Upper lobe of right lung (tissue), 1 donor: ENCODE results near the gene DYNC2LI1. TPM values are rescaled to one million over a fixed set of nuclear protein-coding genes. Genes with fewer than 3 reads are reported as not detected.

Experiments
- ATAC-seq: fragments of 200-7000 bp; cut with Tn5 transposase; one replicate; pipeline ENCODE4 v1.9.1; 2020; ENCODE audit warnings: mild to moderate bottlenecking, moderate library complexity
- DNase-seq: peaks from one replicate; pipeline ENCODE4 v3.0.0-alpha.2; 2020
- H3K27ac ChIP-seq: fragments of 200-600 bp; one replicate; pipeline ENCODE4 v1.8.0; 2022
- H3K27me3 ChIP-seq: fragments of 200-600 bp; one replicate; pipeline ENCODE4 v1.8.0; 2022; ENCODE audit warnings: mild to moderate bottlenecking
- H3K36me3 ChIP-seq: fragments of 200-600 bp; one replicate; pipeline ENCODE4 v1.8.0; 2022
- H3K4me1 ChIP-seq: fragments of 200-600 bp; one replicate; pipeline ENCODE4 v1.8.0; 2022
- H3K4me3 ChIP-seq: fragments of 200-600 bp; one replicate; pipeline ENCODE4 v1.8.0; 2022; ENCODE audit warnings: mild to moderate bottlenecking
- H3K9me3 ChIP-seq: fragments of 200-600 bp; one replicate; pipeline ENCODE4 v1.8.0; 2022
- CTCF ChIP-seq: fragments of 200-600 bp; IDR thresholded peaks from one replicate; pipeline ENCODE4 v1.8.0; 2022; ENCODE audit warnings: antibody characterized with exemption
- intact Hi-C: fragments of 100-400 bp; cut with DNase I; formaldehyde crosslinking; loops from one replicate; pipeline ENCODE4 v1.11.0; 2022
- total RNA-seq: library from RNA; stranded (reverse); fragmentation: NEBNext Ultra II Directional; extraction: Animal tissue kit (Norgen Biotek cat#: 25700); gene quantifications from one replicate; pipeline ENCODE4 v1.2.1, GENCODE V29; 2021
- donor health status: DM: no; HTN: yes; CAD: no; lungs with severe emphysema.

DYNC2LI1 gene
- total RNA-seq, 1 donor from 2014 or later, result 22.4 TPM

- ATAC-seq, result no peak
- intact Hi-C loops, result no loop called here
- no peak for DNase-seq
- Histone ChIP-seq H3K9me3 (no peaks in the 10 kb centered on the region), H3K4me3 (no peak overlapping the region), H3K27ac (no peak overlapping the region), H3K27me3 (no peaks in the 10 kb centered on the region), H3K36me3 (no peaks in the 10 kb centered on the region), H3K4me1 (no peaks in the 10 kb centered on the region)
- TF ChIP-seq CTCF, result no peak
These were observed 45.8 kb downstream of the DYNC2LI1 start for GRCh38 chr2:43819491-43820163.

- no peaks in the 10 kb centered on the region for H3K9me3 ChIP-seq
- intact Hi-C loops, result no loop called here
- H3K4me3 ChIP-seq, result no peak overlapping the region
- no peaks in the 10 kb centered on the region for H3K27me3 ChIP-seq
- ATAC-seq (no peak), DNase-seq (no peak)
- no peaks in the 10 kb centered on the region for H3K4me1 ChIP-seq
- H3K36me3 ChIP-seq, result no peaks in the 10 kb centered on the region
- TF ChIP-seq CTCF, result no peak
- H3K27ac ChIP-seq, result no peak overlapping the region
These were observed 49.0 kb downstream of the DYNC2LI1 start for GRCh38 chr2:43822839-43823238.

- Histone ChIP-seq H3K4me1 (no peaks in the 10 kb centered on the region), H3K27ac (no peak overlapping the region), H3K27me3 (no peaks in the 10 kb centered on the region), H3K36me3 (no peaks in the 10 kb centered on the region), H3K4me3 (no peak overlapping the region), H3K9me3 (no peaks in the 10 kb centered on the region)
- intact Hi-C loops, result no loop called here
- no peak for TF ChIP-seq CTCF
- ATAC-seq (no peak), DNase-seq (no peak)
These were observed 49.9 kb downstream of the DYNC2LI1 start for GRCh38 chr2:43823751-43824150.

GRCh38 chr2:43824512-43824911 lies 50.7 kb downstream of the DYNC2LI1 start:
- TF ChIP-seq CTCF, result no peak
- Histone ChIP-seq H3K36me3 (no peaks in the 10 kb centered on the region), H3K4me3 (no peak overlapping the region), H3K27me3 (no peaks in the 10 kb centered on the region), H3K9me3 (no peaks in the 10 kb centered on the region), H3K4me1 (no peaks in the 10 kb centered on the region), H3K27ac (no peak overlapping the region)
- DNase-seq (no peak), ATAC-seq (no peak)
- intact Hi-C loops, result no loop called here

GRCh38 chr2:43824951-43825493 lies 51.2 kb downstream of the DYNC2LI1 start:
- intact Hi-C loops, result no loop called here
- no peak for DNase-seq
- Histone ChIP-seq H3K4me3 (no peak overlapping the region), H3K4me1 (no peaks in the 10 kb centered on the region), H3K27ac (no peak overlapping the region), H3K27me3 (no peaks in the 10 kb centered on the region), H3K9me3 (no peaks in the 10 kb centered on the region), H3K36me3 (no peaks in the 10 kb centered on the region)
- no peak for TF ChIP-seq CTCF
- no peak for ATAC-seq
